GM19463 (cell line): ENCODE data around the gene XKR7.

Source experiments
- ATAC-seq: cut with Tn5 transposase; IDR thresholded peaks from one replicate; pipeline ENCODE4 v1.9.1; 2021; ENCODE audit warnings: mild to moderate bottlenecking, moderate library complexity; ENCODE audit not compliant: unreplicated experiment

XKR7 gene

GRCh38 chr20:32036716-32037485, 69.0 kb downstream of the XKR7 start:
- no peak for ATAC-seq

GRCh38 chr20:32037929-32038328, 70.0 kb downstream of the XKR7 start:
- ATAC-seq: no peak

- ATAC-seq: no peak
Observed at GRCh38 chr20:32040142-32040953, 72.4 kb downstream of the XKR7 start.

- ATAC-seq: no peak
Observed at GRCh38 chr20:32045999-32046398, 78.0 kb downstream of the XKR7 start.

- ATAC-seq: no peak
Observed at GRCh38 chr20:32050324-32050841, 82.4 kb downstream of the XKR7 start.

GRCh38 chr20:32050851-32051556, 83.1 kb downstream of the XKR7 start:
- ATAC-seq: no peak

GRCh38 chr20:32051720-32052089, 83.8 kb downstream of the XKR7 start:
- ATAC-seq: no peak

GRCh38 chr20:32052090-32052777, 84.3 kb downstream of the XKR7 start, which contains the start of gene HCK:
TSS of gene HCK (plus strand) at chr20:32052242.
- no peak for ATAC-seq

- ATAC-seq: no peak
Observed at GRCh38 chr20:32052778-32053362, 84.9 kb downstream of the XKR7 start.
